ENCODE data around the gene MAS1L.

Gene MAS1L

GRCh38 chr6:29487660-29488059 is at the start of gene MAS1L:
Gene MAS1L, minus strand, starts transcription at chr6:29487956. Its CDS starts 54 bp downstream, at chr6:29487902.
- no peak for DNase-seq

- no peak for DNase-seq
Measured at GRCh38 chr6:29532320-29532951, 44.7 kb upstream of the MAS1L start.

GRCh38 chr6:29531668-29532067 is 43.9 kb upstream of the MAS1L start:
- no peak for DNase-seq

GRCh38 chr6:29530671-29531310 is 43.0 kb upstream of the MAS1L start:
- no peak for DNase-seq

- no peak for DNase-seq
Measured at GRCh38 chr6:29529956-29530355, 42.2 kb upstream of the MAS1L start.

- no peak for DNase-seq
Measured at GRCh38 chr6:29528988-29529560, 41.3 kb upstream of the MAS1L start.

GRCh38 chr6:29528300-29528931 is 40.7 kb upstream of the MAS1L start:
- DNase-seq = no peak

GRCh38 chr6:29527564-29527963 is 39.8 kb upstream of the MAS1L start:
- DNase-seq = no peak

GRCh38 chr6:29527126-29527525 is 39.4 kb upstream of the MAS1L start:
- DNase-seq = no peak

- DNase-seq = no peak
Measured at GRCh38 chr6:29525311-29525639, 37.5 kb upstream of the MAS1L start.

- no peak for DNase-seq
Measured at GRCh38 chr6:29524444-29525310, 36.9 kb upstream of the MAS1L start.

GRCh38 chr6:29524044-29524443 is 36.3 kb upstream of the MAS1L start:
- DNase-seq = no peak

GRCh38 chr6:29522227-29522626 is 34.5 kb upstream of the MAS1L start:
- DNase-seq = no peak

- DNase-seq = no peak
Measured at GRCh38 chr6:29521006-29521680, 33.4 kb upstream of the MAS1L start.

- DNase-seq = no peak
Measured at GRCh38 chr6:29520232-29520631, 32.5 kb upstream of the MAS1L start.

- DNase-seq = no peak
Measured at GRCh38 chr6:29519291-29520010, 31.7 kb upstream of the MAS1L start.

- DNase-seq = no peak
Measured at GRCh38 chr6:29517728-29518440, 30.1 kb upstream of the MAS1L start.

GRCh38 chr6:29517245-29517644 is 29.5 kb upstream of the MAS1L start:
- no peak for DNase-seq

GRCh38 chr6:29516108-29516507 is 28.4 kb upstream of the MAS1L start:
- peak; percentile 58 for DNase-seq

- DNase-seq = no peak
Measured at GRCh38 chr6:29510746-29511300, 23.1 kb upstream of the MAS1L start.

- no peak for DNase-seq
Measured at GRCh38 chr6:29510202-29510601, 22.4 kb upstream of the MAS1L start.
